ENCODE data around the gene MEGF9. TPM values are rescaled to one million over a fixed set of nuclear protein-coding genes. Genes with fewer than 3 reads are reported as not detected.
"Not testable (repeated sequence)": the region's sequence is repeated elsewhere in the genome, so short reads cannot be mapped to it uniquely, and the experiment has no call there.

The MEGF9 gene
- total and polyA plus RNA-seq, 8 donors = 1.7 to 11.0 (median 5.0) TPM

DNA sequence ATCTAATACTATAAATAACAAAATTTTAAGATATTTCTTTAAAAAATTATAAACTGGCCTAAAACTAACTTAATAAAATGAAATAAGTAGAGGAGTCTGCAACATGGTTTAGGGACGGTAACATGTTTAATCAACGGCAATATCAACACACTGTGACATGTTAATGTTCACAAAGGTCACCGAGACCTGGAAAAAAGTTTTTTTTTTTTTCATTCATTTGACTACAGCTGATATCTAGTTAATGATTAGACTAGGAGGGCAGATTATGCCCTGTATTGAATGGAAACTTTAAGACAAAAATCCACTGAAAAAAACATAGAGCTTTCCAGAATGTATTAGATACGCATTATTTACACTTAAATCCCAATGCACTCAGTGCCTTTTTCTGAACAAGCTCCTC, 67.3 kb downstream of the MEGF9 start:
- Histone ChIP-seq H3K27me3 (no peaks in the 10 kb centered on the region), H3K27ac (peak overlapping the region in 2 of 4 donors; percentile 36 to 54), H3K4me1 (peaks cover 9 to 34% (median 23%) of the 10 kb centered on the region in 3 donors), H3K4me3 (no peak overlapping the region), H3K9me3 (no peaks in the 10 kb centered on the region), H3K36me3 (no peaks in the 10 kb centered on the region)
- no peak for FAIRE-seq
- intact Hi-C loops (cut with DNase I) = no loop called here
- TF ChIP-seq, protein P1, sequence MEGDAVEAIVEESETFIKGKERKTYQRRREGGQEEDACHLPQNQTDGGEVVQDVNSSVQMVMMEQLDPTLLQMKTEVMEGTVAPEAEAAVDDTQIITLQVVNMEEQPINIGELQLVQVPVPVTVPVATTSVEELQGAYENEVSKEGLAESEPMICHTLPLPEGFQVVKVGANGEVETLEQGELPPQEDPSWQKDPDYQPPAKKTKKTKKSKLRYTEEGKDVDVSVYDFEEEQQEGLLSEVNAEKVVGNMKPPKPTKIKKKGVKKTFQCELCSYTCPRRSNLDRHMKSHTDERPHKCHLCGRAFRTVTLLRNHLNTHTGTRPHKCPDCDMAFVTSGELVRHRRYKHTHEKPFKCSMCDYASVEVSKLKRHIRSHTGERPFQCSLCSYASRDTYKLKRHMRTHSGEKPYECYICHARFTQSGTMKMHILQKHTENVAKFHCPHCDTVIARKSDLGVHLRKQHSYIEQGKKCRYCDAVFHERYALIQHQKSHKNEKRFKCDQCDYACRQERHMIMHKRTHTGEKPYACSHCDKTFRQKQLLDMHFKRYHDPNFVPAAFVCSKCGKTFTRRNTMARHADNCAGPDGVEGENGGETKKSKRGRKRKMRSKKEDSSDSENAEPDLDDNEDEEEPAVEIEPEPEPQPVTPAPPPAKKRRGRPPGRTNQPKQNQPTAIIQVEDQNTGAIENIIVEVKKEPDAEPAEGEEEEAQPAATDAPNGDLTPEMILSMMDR (IDR thresholded peaks at IDR 0.05) = no peak
- peak; percentile 90 to 97 (median 94) for ATAC-seq
- DNase-seq = no peak
- WGBS, 2 donors = 14 to 22% methylated on average over 4 of the region's 4 CpGs

DNA sequence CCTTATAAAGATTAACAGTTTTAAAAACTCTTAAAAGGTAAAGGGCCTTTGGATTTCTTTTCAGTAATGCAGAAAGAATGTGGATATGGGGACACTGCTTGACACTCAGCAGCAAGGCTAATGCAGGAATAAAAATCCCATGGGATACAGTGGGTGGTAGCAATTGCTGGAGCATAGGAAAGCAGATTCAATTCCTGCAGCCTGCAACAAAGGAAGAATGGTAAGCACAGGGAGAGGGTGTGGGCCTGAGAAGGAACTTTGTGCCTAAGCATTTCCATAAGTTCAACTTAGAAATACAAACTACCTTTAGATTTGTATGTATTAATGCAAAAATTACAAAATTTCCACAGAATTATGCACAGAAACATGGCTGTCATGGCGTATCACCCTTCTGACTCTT, 68.5 kb downstream of the MEGF9 start:
- Histone ChIP-seq H3K36me3 (no peaks in the 10 kb centered on the region), H3K27me3 (no peaks in the 10 kb centered on the region), H3K9me3 (no peaks in the 10 kb centered on the region), H3K4me3 (no peak overlapping the region), H3K27ac (peak overlapping the region in 1 of 4 donors; percentile 3), H3K4me1 (peaks cover 9 to 32% (median 23%) of the 10 kb centered on the region in 3 donors)
- no peak for DNase-seq
- intact Hi-C loops (cut with DNase I) = no loop called here
- TF ChIP-seq, protein P1 (IDR thresholded peaks at IDR 0.05) = no peak
- 87 to 100% methylated on average over 1 of the region's 1 CpG for WGBS, 2 donors
- ATAC-seq = no peak
- FAIRE-seq = no peak

DNA sequence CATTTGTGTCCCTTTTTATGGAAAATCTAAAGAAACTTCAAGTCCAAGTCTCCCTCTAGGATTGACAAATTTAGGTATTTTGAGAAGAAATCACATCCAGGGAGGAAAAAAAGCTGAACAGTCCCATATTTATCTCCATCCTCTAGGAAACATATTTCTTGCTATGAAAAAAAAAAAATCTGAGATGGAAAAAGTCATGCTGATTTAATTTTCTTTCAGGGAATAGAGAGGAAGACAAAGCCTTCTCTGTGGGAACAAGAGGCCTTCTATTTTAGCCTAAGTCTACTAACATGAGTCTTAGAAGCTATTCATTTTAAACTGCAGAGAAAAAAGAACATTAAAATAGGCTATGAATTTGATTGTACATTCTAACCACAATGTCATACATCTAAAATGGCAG, 71.2 kb downstream of the MEGF9 start:
- DNase-seq = no peak
- TF ChIP-seq, protein P1 (IDR thresholded peaks at IDR 0.05) = no peak
- Histone ChIP-seq H3K4me1 (peaks cover 6 to 22% (median 20%) of the 10 kb centered on the region in 3 donors), H3K4me3 (no peak overlapping the region), H3K36me3 (no peaks in the 10 kb centered on the region), H3K9me3 (no peaks in the 10 kb centered on the region), H3K27ac (no peak overlapping the region), H3K27me3 (no peaks in the 10 kb centered on the region)
- intact Hi-C loops (cut with DNase I) = no loop called here
- no peak for ATAC-seq
- FAIRE-seq = no peak

DNA sequence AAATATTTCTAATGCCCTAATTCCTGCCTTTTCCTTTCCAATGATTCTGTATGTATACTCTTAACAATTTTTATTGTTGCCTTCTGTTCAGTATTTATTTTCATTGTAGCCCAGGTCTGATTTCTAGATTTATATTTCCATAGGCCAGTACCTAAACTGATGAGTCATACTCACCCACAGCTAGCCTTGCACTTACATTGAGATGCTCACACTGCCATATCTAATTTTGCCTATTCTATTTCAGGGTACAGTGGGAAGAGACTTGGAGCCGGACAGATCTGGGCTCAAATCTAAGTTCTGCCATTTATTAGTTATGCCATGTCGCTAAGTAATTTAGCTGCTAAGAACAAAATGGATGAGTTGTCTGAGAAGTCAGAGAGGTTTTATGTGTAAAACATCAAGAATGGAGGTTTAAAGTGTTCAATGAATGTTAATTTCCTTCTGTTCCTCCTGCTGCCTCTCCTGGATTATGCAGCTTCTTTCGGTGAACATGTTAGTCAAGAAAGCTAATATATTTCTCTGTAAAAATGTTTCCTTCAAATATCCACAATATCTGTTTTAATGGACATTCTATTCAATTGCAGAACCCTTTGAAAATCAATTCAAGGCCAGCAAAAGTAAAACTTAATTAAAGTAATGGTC, 72.0 kb downstream of the MEGF9 start:
- no peak for FAIRE-seq
- intact Hi-C loops (cut with DNase I) = no loop called here

DNA sequence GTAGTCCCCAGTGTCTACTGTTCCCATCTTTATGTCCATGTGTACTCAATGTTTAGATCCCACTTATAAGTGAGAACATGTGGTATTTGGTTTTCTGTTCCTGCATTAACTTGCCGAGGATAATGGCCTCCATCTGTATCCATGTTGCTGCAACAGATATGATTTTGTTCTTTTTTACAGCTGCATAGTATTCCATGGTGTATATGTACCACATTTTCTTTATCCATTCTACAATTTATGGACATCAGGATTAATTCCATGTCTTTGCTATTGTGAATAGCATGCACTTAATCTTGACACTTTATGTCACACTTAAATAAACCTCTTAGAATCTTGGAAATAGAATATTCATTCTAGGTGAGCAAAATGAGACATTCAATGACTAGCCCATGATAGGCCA, 73.4 kb downstream of the MEGF9 start:
- WGBS, 2 donors = 92 to 96% methylated on average over 1 of the region's 1 CpG
- intact Hi-C loops (cut with DNase I); H3K36me3 ChIP-seq; ATAC-seq; FAIRE-seq; H3K27ac ChIP-seq; H3K4me3 ChIP-seq; DNase-seq; H3K9me3 ChIP-seq; H3K4me1 ChIP-seq; H3K27me3 ChIP-seq: not testable (repeated sequence)

More for the DNA sequence above, 72.0 kb downstream of the MEGF9 start:
- DNase-seq (no peak), ATAC-seq (no peak)
- H3K4me3 ChIP-seq = no peak overlapping the region
- peaks cover 0 to 16% (median 12%) of the 10 kb centered on the region in 3 donors for H3K4me1 ChIP-seq
- no peaks in the 10 kb centered on the region for H3K9me3 ChIP-seq
- no peaks in the 10 kb centered on the region for H3K36me3 ChIP-seq
- no peaks in the 10 kb centered on the region for H3K27me3 ChIP-seq
- H3K27ac ChIP-seq = no peak overlapping the region
- WGBS, 2 donors = 93 to 95% methylated on average over 3 of the region's 3 CpGs
- TF ChIP-seq, protein P1 (IDR thresholded peaks at IDR 0.05) = no peak

Data from pancreas (tissue), 10 donors.